HL-60 (cell line): Measurements from ENCODE around the gene ARHGAP26.

Experiments used
- TF ChIP-seq, protein P1 (sequence below): IDR thresholded peaks from one replicate; pipeline ENCODE4 v1.5.1; 2011; ENCODE audit warnings: low read length, control low read depth, inconsistent platforms; ENCODE audit not compliant: insufficient read depth
- TF ChIP-seq, protein P2 (sequence below): IDR thresholded peaks from 2 replicates; pipeline ENCODE4 v1.6.1; 2012; ENCODE audit warnings: low read depth; ENCODE audit not compliant: insufficient replicate concordance

DNA sequence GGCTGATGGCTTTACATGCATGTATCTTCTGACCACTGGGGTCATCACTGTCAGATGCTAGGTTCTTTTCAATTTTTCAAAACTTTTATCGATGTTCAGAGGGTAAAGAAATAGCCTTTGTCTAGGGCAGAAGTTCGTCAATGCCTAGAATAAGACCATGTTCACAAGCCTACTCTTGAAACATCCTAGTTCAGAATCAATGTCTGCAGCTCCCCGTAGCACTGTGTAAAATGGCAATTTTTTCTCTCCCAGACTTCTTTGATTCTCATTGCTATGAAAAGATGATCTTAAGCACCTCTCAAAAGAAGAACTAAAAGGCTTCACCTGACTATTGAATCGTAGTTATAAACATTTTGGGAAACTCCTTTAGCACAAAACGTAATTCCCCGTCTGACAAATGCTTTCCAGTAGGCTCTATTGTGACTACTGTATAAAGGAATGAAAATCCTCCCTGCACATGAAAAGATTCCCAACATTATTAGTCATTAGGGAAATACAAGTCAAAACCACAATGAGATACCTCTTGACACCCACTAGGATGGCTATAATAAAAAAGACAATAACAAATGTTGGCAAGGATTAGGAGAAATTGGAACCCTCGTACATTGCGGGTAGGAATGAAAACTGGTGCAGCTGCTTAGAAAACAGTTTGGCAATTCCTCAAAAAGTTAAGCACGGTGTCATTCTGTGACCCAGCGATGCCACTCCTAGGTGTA, 263.5 kb downstream of the ARHGAP26 start:
- TF ChIP-seq, protein P1, sequence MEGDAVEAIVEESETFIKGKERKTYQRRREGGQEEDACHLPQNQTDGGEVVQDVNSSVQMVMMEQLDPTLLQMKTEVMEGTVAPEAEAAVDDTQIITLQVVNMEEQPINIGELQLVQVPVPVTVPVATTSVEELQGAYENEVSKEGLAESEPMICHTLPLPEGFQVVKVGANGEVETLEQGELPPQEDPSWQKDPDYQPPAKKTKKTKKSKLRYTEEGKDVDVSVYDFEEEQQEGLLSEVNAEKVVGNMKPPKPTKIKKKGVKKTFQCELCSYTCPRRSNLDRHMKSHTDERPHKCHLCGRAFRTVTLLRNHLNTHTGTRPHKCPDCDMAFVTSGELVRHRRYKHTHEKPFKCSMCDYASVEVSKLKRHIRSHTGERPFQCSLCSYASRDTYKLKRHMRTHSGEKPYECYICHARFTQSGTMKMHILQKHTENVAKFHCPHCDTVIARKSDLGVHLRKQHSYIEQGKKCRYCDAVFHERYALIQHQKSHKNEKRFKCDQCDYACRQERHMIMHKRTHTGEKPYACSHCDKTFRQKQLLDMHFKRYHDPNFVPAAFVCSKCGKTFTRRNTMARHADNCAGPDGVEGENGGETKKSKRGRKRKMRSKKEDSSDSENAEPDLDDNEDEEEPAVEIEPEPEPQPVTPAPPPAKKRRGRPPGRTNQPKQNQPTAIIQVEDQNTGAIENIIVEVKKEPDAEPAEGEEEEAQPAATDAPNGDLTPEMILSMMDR = no peak
- TF ChIP-seq, protein P2, sequence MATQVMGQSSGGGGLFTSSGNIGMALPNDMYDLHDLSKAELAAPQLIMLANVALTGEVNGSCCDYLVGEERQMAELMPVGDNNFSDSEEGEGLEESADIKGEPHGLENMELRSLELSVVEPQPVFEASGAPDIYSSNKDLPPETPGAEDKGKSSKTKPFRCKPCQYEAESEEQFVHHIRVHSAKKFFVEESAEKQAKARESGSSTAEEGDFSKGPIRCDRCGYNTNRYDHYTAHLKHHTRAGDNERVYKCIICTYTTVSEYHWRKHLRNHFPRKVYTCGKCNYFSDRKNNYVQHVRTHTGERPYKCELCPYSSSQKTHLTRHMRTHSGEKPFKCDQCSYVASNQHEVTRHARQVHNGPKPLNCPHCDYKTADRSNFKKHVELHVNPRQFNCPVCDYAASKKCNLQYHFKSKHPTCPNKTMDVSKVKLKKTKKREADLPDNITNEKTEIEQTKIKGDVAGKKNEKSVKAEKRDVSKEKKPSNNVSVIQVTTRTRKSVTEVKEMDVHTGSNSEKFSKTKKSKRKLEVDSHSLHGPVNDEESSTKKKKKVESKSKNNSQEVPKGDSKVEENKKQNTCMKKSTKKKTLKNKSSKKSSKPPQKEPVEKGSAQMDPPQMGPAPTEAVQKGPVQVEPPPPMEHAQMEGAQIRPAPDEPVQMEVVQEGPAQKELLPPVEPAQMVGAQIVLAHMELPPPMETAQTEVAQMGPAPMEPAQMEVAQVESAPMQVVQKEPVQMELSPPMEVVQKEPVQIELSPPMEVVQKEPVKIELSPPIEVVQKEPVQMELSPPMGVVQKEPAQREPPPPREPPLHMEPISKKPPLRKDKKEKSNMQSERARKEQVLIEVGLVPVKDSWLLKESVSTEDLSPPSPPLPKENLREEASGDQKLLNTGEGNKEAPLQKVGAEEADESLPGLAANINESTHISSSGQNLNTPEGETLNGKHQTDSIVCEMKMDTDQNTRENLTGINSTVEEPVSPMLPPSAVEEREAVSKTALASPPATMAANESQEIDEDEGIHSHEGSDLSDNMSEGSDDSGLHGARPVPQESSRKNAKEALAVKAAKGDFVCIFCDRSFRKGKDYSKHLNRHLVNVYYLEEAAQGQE = no peak
